Pulmonary artery endothelial cell (primary cell): ENCODE measurements around the gene CNPY2. TPM values are rescaled to one million over a fixed set of nuclear protein-coding genes. Genes with fewer than 3 reads are reported as not detected.
A peak's percentile ranks its signal among the peaks of the same experiment; 100 is the strongest.
"Not testable (repeated sequence)": the region's sequence is repeated elsewhere in the genome, so short reads cannot be mapped to it uniquely, and the experiment has no call there.

ENCODE experiments used
- DNase-seq: peaks from one replicate; pipeline ENCODE4 v3.0.0-alpha.2; 2011; ENCODE audit warnings: low read depth, low spot score
- total RNA-seq: library from RNA; depleted of rRNA; stranded (reverse); fragments of >200 nt; gene quantifications from 2 replicates; pipeline ENCODE4 v1.2.3, GENCODE V29; 2014

Gene CNPY2
- total RNA-seq, 1 donor from 2014 or later, result 73.1 TPM

- DNase-seq, result no peak
Observed at GRCh38 chr12:56298828-56299227, 17.0 kb downstream of the CNPY2 start.

- no peak for DNase-seq
Observed at GRCh38 chr12:56297400-56297799, 18.4 kb downstream of the CNPY2 start.

GRCh38 chr12:56296295-56296694 is 19.5 kb downstream of the CNPY2 start:
- DNase-seq, result no peak

- no peak for DNase-seq
Observed at GRCh38 chr12:56293795-56294194, 22.0 kb downstream of the CNPY2 start.

- DNase-seq, result no peak
Observed at GRCh38 chr12:56288705-56289387, 26.9 kb downstream of the CNPY2 start.

GRCh38 chr12:56286044-56286830 is 29.6 kb downstream of the CNPY2 start:
- no peak for DNase-seq

- not testable (repeated sequence) for DNase-seq
Observed at GRCh38 chr12:56284263-56284662, 31.5 kb downstream of the CNPY2 start.

- DNase-seq, result no peak
Observed at GRCh38 chr12:56282579-56282978, 33.2 kb downstream of the CNPY2 start.

GRCh38 chr12:56282030-56282429 is 33.8 kb downstream of the CNPY2 start:
- DNase-seq, result no peak

GRCh38 chr12:56280849-56281248 is 34.9 kb downstream of the CNPY2 start:
- no peak for DNase-seq

- no peak for DNase-seq
Observed at GRCh38 chr12:56278905-56279304, 36.9 kb downstream of the CNPY2 start.

GRCh38 chr12:56274299-56274698 is 41.5 kb downstream of the CNPY2 start:
- no peak for DNase-seq

- DNase-seq, result not testable (repeated sequence)
Observed at GRCh38 chr12:56272468-56272867, 43.3 kb downstream of the CNPY2 start.

GRCh38 chr12:56271031-56271430 is 44.8 kb downstream of the CNPY2 start:
- no peak for DNase-seq

GRCh38 chr12:56267443-56268071 is 48.2 kb downstream of the CNPY2 start:
- no peak for DNase-seq

- peak; percentile 26 for DNase-seq
Observed at GRCh38 chr12:56266693-56267442, 48.9 kb downstream of the CNPY2 start, which contains the start of gene COQ10A. COQ10A (plus strand) TSS chr12:56266942; CDS start chr12:56267119, 177 bp downstream.

- DNase-seq, result not testable (repeated sequence)
Observed at GRCh38 chr12:56266068-56266692, 49.6 kb downstream of the CNPY2 start.

GRCh38 chr12:56262955-56263354 is 52.8 kb downstream of the CNPY2 start:
- not testable (repeated sequence) for DNase-seq

GRCh38 chr12:56261503-56262232 is 54.1 kb downstream of the CNPY2 start:
- DNase-seq, result no peak

- DNase-seq, result no peak
Observed at GRCh38 chr12:56260921-56261320, 54.9 kb downstream of the CNPY2 start.
